Large intestine (tissue), 3 donors: ENCODE data around the gene PTPRC. TPM values are rescaled to one million over a fixed set of nuclear protein-coding genes. Genes with fewer than 3 reads are reported as not detected.

Experiments
- DNase-seq, 2 donors: peaks; one replicate each; pipeline versions ENCODE4 v3.0.0 to v3.0.0-alpha.2; 2013
- H3K27ac ChIP-seq: one replicate; pipeline ENCODE4 v1.5.1; 2013; ENCODE audit warnings: low read length
- H3K27me3 ChIP-seq: 2 replicates; pipeline ENCODE4 v1.6.1; 2013; ENCODE audit warnings: low read length; ENCODE audit not compliant: control insufficient read depth, insufficient read depth
- H3K36me3 ChIP-seq: 2 replicates; pipeline ENCODE4 v1.6.1; 2013; ENCODE audit warnings: low read length; ENCODE audit not compliant: control insufficient read depth, insufficient read depth
- H3K4me1 ChIP-seq: one replicate; pipeline ENCODE4 v1.6.1; 2013; ENCODE audit warnings: low read length; ENCODE audit not compliant: control insufficient read depth, insufficient read depth
- H3K4me3 ChIP-seq: one replicate; pipeline ENCODE4 v1.5.1; 2013; ENCODE audit warnings: low read length
- H3K9me3 ChIP-seq: one replicate; pipeline ENCODE4 v1.6.1; 2013; ENCODE audit warnings: mild to moderate bottlenecking, low read depth, low read length, moderate library complexity; ENCODE audit not compliant: control insufficient read depth
- WGBS: methylation state at CpG from one replicate; pipeline ENCODE4 v1.1.5; 2013; ENCODE audit warnings: low lambda C conversion rate; ENCODE audit not compliant: insufficient coverage; 5-methylcytosine and 5-hydroxymethylcytosine counted together
- polyA plus RNA-seq: library from polyadenylated mRNA; unstranded; fragments of 120-200 nt; gene quantifications from one replicate; pipeline ENCODE4 v1.2.1, GENCODE V29; 2013

The PTPRC gene
- polyA plus RNA-seq, 1 donor = 18.9 TPM

- no CpG with 5 or more reads among the region's 10 CpGs for WGBS
- peak; percentile 4 to 14 for DNase-seq
Observed at GRCh38 chr1:198620951-198621824, 17.7 kb upstream of the PTPRC start.

GRCh38 chr1:198622001-198622400, 16.8 kb upstream of the PTPRC start:
- DNase-seq = no peak
- no peaks in the 10 kb centered on the region for H3K36me3 ChIP-seq
- 60% methylated on average over 1 of the region's 1 CpG for WGBS
- no peak overlapping the region for H3K27ac ChIP-seq
- H3K4me3 ChIP-seq = no peak overlapping the region
- no peaks in the 10 kb centered on the region for H3K9me3 ChIP-seq
- no peaks in the 10 kb centered on the region for H3K4me1 ChIP-seq
- H3K27me3 ChIP-seq = no peaks in the 10 kb centered on the region

More at GRCh38 chr1:198620951-198621824, 17.7 kb upstream of the PTPRC start:
- H3K9me3 ChIP-seq = no peaks in the 10 kb centered on the region
- no peak overlapping the region for H3K4me3 ChIP-seq
- H3K36me3 ChIP-seq = no peaks in the 10 kb centered on the region
- H3K27me3 ChIP-seq = no peaks in the 10 kb centered on the region
- H3K27ac ChIP-seq = no peak overlapping the region
- H3K4me1 ChIP-seq = no peaks in the 10 kb centered on the region

GRCh38 chr1:198623752-198624647, 14.8 kb upstream of the PTPRC start:
- Histone ChIP-seq H3K27ac (no peak overlapping the region), H3K36me3 (no peaks in the 10 kb centered on the region), H3K4me3 (no peak overlapping the region), H3K9me3 (no peaks in the 10 kb centered on the region), H3K27me3 (no peaks in the 10 kb centered on the region), H3K4me1 (no peaks in the 10 kb centered on the region)
- DNase-seq = no peak
- WGBS = 79% methylated on average over 3 of the region's 4 CpGs

GRCh38 chr1:198624648-198624980, 14.2 kb upstream of the PTPRC start:
- no CpG with 5 or more reads among the region's 1 CpG for WGBS
- H3K36me3 ChIP-seq = no peaks in the 10 kb centered on the region
- DNase-seq = no peak
- no peak overlapping the region for H3K4me3 ChIP-seq
- H3K9me3 ChIP-seq = no peaks in the 10 kb centered on the region
- H3K27me3 ChIP-seq = no peaks in the 10 kb centered on the region
- H3K4me1 ChIP-seq = no peaks in the 10 kb centered on the region
- H3K27ac ChIP-seq = no peak overlapping the region

- 57% methylated on average over 1 of the region's 3 CpGs for WGBS
- Histone ChIP-seq H3K4me3 (no peak overlapping the region), H3K27ac (no peak overlapping the region), H3K27me3 (no peaks in the 10 kb centered on the region), H3K9me3 (no peaks in the 10 kb centered on the region), H3K4me1 (no peaks in the 10 kb centered on the region), H3K36me3 (no peaks in the 10 kb centered on the region)
- DNase-seq = no peak
Observed at GRCh38 chr1:198627436-198628066, 11.3 kb upstream of the PTPRC start.

- no peak for DNase-seq
- H3K36me3 ChIP-seq = no peaks in the 10 kb centered on the region
- no peak overlapping the region for H3K4me3 ChIP-seq
- H3K4me1 ChIP-seq = no peaks in the 10 kb centered on the region
- no peaks in the 10 kb centered on the region for H3K27me3 ChIP-seq
- no peak overlapping the region for H3K27ac ChIP-seq
- no peaks in the 10 kb centered on the region for H3K9me3 ChIP-seq
Observed at GRCh38 chr1:198628067-198628455, 10.8 kb upstream of the PTPRC start.

GRCh38 chr1:198629610-198630009, 9.2 kb upstream of the PTPRC start:
- Histone ChIP-seq H3K4me3 (no peak overlapping the region), H3K9me3 (no peaks in the 10 kb centered on the region), H3K27ac (no peak overlapping the region), H3K36me3 (no peaks in the 10 kb centered on the region), H3K4me1 (no peaks in the 10 kb centered on the region), H3K27me3 (no peaks in the 10 kb centered on the region)
- no peak for DNase-seq

GRCh38 chr1:198630863-198631262, 8.0 kb upstream of the PTPRC start:
- no peaks in the 10 kb centered on the region for H3K9me3 ChIP-seq
- no peak overlapping the region for H3K4me3 ChIP-seq
- H3K27ac ChIP-seq = no peak overlapping the region
- 100% methylated on average over 1 of the region's 1 CpG for WGBS
- no peaks in the 10 kb centered on the region for H3K4me1 ChIP-seq
- no peaks in the 10 kb centered on the region for H3K36me3 ChIP-seq
- H3K27me3 ChIP-seq = no peaks in the 10 kb centered on the region
- DNase-seq = no peak

- H3K4me3 ChIP-seq = no peak overlapping the region
- DNase-seq = no peak
- H3K36me3 ChIP-seq = no peaks in the 10 kb centered on the region
- WGBS = no CpG with 5 or more reads among the region's 1 CpG
- no peaks in the 10 kb centered on the region for H3K9me3 ChIP-seq
- H3K4me1 ChIP-seq = no peaks in the 10 kb centered on the region
- no peak overlapping the region for H3K27ac ChIP-seq
- no peaks in the 10 kb centered on the region for H3K27me3 ChIP-seq
Observed at GRCh38 chr1:198631292-198631691, 7.5 kb upstream of the PTPRC start.

GRCh38 chr1:198632007-198632406, 6.8 kb upstream of the PTPRC start:
- H3K27ac ChIP-seq = no peak overlapping the region
- no peaks in the 10 kb centered on the region for H3K36me3 ChIP-seq
- 83% methylated on average over 2 of the region's 2 CpGs for WGBS
- H3K4me3 ChIP-seq = no peak overlapping the region
- H3K4me1 ChIP-seq = no peaks in the 10 kb centered on the region
- no peaks in the 10 kb centered on the region for H3K9me3 ChIP-seq
- no peak for DNase-seq
- no peaks in the 10 kb centered on the region for H3K27me3 ChIP-seq
